AG08396 (cell line): Measurements from ENCODE around the gene IL17B.
"Not testable (repeated sequence)": the region's sequence is repeated elsewhere in the genome, so short reads cannot be mapped to it uniquely, and the experiment has no call there.

ENCODE experiments used
- DNase-seq: peaks from one replicate; pipeline ENCODE4 v3.0.0; 2012; ENCODE audit warnings: low spot score, mixed read lengths

IL17B gene

GRCh38 chr5:149400304-149400703, 21.2 kb upstream of the IL17B start:
- no peak for DNase-seq

- DNase-seq = no peak
These were observed 20.7 kb upstream of the IL17B start for GRCh38 chr5:149399775-149400174.

GRCh38 chr5:149398747-149399266, 19.7 kb upstream of the IL17B start:
- not testable (repeated sequence) for DNase-seq

DNA sequence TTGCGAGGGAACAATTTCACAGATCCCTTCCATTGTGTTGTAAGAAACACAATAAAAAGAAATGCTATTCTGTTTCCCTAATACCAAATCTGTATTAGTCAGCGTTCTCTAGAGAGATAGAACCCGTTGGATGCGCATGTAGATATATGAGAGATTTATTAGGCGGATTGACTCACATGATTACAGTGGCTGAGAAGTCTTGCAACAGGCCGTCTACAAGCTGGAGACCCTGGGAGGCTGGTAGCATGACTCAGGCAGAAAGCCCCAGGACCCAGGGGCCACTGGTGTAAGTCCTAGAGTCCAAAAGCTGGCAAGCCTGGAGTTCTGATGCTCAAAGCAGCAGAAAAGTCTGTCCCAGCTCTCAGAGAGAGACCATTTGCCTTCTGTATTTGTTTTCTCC, 18.4 kb upstream of the IL17B start:
- DNase-seq = no peak

DNA sequence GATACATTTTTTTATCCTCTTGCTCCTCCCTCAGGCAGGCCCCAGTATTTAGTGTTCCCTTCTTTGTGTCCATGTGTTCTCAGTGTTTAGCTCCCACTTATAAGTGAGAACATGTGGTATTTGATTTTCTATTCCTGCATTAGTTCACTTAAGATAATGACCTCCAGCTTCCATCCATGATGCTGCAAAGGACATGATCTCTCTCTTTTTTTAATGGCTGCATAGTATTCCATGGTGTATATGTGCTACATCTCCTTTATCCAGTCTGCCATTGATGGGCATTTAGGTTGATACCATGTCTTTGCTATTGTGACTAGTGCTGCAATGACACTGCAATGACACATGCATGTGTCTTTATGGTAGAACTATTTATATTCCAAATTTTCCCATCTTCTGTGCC, 15.9 kb upstream of the IL17B start:
- DNase-seq = not testable (repeated sequence)

DNA sequence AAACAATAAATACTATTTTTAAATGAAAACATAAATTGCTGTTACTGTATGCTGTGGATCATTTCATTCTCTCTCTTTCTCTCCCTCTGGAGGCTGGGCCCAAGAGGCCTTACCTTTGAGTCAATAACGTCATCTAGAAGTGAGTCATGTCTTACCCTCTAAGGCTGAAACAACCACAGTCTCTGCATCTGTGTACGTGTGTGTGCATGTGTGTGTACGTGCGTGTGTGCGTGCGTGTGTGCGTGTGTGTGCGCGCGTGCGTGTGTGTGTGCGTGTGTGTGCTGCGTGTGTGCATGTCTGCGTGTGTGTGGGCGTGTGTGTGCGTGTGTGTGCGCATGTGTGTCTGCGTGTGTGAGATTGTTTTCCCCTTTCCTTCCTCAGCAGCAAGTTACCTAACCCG, 13.6 kb upstream of the IL17B start:
- DNase-seq = no peak

DNA sequence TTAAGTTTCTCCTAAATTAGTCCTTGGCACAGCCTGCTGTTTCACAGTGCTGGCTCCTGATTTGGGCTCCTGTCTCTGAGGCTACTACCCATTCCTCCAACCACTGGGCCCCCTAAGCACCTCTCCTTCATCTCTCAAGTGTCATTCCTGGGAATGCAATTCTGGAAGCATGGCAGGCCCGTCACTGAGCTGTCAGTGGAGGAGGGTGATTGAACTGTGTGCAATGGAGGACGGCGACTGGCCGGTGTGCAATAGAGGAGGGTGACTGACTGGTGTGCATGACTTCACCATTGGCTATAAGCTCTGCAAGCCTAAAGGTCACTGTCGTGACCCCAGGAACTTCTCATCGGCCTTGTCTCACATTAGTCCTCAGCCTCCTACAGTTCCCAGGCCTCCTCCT, 12.4 kb upstream of the IL17B start:
- no peak for DNase-seq

DNA sequence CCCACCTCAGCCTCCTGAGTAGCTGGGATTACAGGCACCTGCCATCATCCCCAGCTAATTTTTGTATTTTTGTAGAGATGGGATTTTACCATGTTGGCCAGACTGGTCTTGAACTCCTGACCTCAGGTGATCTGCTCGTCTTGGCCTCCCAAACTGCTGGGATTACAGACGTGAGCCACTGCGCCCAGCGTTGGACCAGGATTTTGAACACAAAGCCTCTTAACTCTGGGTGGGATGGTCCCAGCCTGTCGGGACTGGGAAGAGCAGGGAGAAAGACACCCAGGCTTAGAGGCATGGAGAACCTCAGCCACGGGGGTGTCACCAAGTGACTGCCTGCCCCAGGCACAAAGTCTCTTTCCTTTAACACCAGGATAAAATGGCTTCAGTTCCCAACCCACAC, 12.0 kb upstream of the IL17B start:
- not testable (repeated sequence) for DNase-seq

- DNase-seq = no peak
These were observed 10.7 kb upstream of the IL17B start for GRCh38 chr5:149389552-149390495.

GRCh38 chr5:149388498-149389190, 9.6 kb upstream of the IL17B start:
- DNase-seq = no peak

DNA sequence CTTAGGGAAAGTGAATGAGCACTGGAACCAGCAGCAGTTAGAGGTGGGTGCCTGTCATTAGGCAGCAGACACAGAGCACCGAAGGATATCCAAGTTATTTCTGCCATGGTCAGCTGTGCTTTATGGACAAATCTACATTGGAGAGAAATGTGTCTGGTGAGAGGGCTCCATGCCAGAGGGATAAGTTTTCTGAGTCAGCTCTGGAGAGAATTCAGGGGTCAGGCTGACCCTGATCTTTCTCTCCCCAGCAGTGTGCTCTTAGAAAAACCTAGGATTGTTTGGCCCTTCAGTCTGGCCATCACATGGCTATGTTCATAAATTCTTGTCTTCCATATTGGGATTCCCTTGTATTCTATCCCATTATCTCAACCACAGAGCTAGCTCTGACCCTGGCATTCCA, 8.9 kb upstream of the IL17B start:
- DNase-seq = peak; percentile 56

DNA sequence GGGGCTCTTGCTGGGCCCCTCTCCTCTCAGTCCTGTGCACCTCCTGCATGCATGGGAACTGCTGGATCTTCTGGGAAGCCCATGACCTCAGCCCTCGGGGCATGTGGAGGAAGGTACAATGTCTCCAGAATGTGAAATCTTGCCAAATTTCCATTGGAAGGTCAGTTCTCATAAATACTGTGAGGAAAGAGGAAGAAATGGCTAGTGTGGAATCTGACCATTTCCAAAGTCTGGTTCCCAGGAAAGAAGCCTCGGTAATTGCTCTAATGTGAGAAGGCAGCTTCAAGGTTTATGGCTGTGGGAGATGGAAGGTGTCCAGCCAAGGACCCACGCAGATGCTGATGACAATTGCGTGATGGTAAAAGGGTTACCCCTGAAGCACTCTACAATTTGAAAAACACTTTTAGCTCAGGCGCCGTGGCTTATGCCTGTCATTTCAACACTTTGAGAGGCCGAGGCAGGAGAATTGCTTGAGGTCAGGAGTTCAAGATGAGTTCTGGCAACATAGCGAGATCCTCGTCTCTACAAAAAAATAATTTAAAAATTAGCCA, 8.1 kb upstream of the IL17B start:
- no peak for DNase-seq

DNA sequence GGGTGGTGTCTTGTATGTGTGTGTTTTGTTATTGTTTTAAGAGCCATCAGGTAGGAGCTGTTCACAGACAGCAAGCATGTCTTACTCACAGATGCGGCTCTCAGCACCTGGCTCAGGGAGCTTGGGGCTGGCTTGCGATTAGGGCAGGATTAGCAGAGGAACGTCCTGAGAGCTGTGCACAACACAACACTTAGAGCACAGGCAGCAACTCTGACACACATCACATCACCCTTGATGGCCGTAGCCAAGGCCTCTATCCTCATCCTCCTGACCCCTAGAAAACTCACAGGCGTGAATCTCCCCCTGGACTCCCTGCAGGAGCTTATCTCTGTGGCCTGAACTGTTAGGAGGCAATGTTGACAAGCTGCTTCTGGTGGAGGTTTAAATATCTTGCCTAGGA, 7.1 kb upstream of the IL17B start:
- no peak for DNase-seq

GRCh38 chr5:149383399-149383798, 4.3 kb upstream of the IL17B start:
- no peak for DNase-seq

DNA sequence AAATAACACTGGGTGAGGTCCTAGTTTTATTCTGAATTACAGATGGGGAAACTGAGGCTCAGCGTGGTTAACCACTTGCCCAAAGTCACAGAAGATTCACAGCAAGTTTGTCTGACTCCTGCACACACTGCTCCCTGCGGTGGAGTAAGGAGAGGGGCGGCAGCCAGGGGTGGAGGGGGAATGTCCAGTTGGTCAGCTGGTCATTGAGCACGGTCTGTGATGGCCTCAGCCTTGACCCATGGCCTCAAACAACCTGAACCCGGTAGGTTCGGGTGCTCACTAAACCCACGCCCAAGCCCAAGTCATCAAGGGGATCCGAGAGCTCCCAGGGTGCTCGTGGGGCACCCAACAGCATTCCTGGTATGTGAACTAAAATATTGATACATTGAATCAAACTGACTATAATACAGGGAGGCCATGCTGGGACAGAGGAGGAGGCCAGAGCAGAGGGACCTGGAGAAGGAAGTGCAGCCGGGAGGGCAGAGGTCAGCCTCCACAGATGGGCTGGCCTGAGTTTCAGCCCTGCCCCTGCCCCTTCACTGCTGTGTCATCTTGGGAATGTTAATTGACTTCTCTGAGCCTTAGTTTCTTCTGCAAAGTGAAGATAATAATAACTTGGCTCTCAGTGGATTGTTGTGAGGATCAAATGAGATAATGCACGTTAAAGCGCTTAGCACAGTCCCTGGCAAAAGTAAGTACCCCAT, 3.6 kb upstream of the IL17B start:
- DNase-seq = no peak

GRCh38 chr5:149381986-149382338, 2.9 kb upstream of the IL17B start:
- DNase-seq = peak; percentile 91

- no peak for DNase-seq
These were observed 2.3 kb upstream of the IL17B start for GRCh38 chr5:149381261-149381985.

DNA sequence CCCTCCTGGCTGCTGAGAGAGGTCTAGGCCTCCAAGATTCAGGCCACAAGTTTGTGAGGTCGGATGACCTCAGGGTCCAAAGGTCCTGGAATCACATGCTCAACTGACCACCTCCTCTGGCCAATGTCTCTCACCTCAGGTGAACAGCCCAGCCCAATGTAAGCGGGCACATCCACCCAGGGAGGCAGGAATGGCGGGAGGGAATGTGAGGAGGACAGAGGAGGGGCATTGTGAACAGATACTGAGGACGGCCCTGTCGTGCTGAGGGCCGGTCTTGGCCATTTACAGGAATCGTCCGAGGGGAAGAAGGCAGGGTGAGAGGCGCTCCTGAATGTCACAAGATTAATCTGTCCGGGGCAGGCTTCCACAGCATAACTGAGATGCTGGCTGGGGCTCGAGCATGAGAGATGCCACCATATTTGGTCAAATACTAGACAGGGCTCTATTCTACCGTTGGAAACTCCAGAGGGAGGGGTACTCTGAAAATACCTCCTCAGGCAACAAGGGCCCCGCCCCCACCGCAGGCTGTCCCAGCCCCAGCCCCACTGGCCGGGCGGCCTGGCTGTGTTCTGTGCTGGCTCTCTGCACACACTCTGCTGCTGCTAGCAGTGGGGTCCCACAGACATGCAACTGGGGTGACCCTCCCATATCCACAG, 1.5 kb upstream of the IL17B start:
- DNase-seq = no peak

- no peak for DNase-seq
These were observed 804 bp upstream of the IL17B start for GRCh38 chr5:149379818-149380374.

- DNase-seq = no peak
These were observed 761 bp downstream of the IL17B start for GRCh38 chr5:149378241-149378820.
